Heart left ventricle (tissue), 16 donors: ENCODE results near the gene MYO15A. TPM values are rescaled to one million over a fixed set of nuclear protein-coding genes. Genes with fewer than 3 reads are reported as not detected.
A peak's percentile ranks its signal among the peaks of the same experiment; 100 is the strongest.

ENCODE experiments used
- ATAC-seq, 4 donors: fragments of 200-7000 bp; cut with Tn5 transposase; one replicate each; pipeline ENCODE4 v1.9.1; 2020 to 2022; ENCODE audit warnings: moderate library complexity in 4 of 4, mild to moderate bottlenecking in 3 of 4, moderate number of reproducible peaks in 1 of 4
- DNase-seq, 5 donors: peaks; one replicate each; pipeline ENCODE4 v3.0.0-alpha.2; 2020
- H3K27ac ChIP-seq, 12 donors: fragments of 200-600 bp; sonication (generic) in 4 of 12; one replicate each; pipeline versions ENCODE4 v1.5.0 to v1.8.0; 2016 to 2022; ENCODE audit warnings: mild to moderate bottlenecking in 2 of 12
- H3K27me3 ChIP-seq, 9 donors: fragments of 200-600 bp; sonication (generic) in 2 of 9; one replicate each; pipeline versions ENCODE4 v1.5.1 to v1.8.0; 2016 to 2022; ENCODE audit warnings: mild to moderate bottlenecking in 3 of 9
- H3K36me3 ChIP-seq, 9 donors: fragments of 200-600 bp; sonication (generic) in 2 of 9; one replicate each; pipeline versions ENCODE4 v1.5.0 to v1.8.0; 2018 to 2022; ENCODE audit warnings: mild to moderate bottlenecking in 2 of 9
- H3K4me1 ChIP-seq, 12 donors: fragments of 200-600 bp; sonication (generic) in 4 of 12; one replicate each; pipeline versions ENCODE4 v1.5.0 to v1.8.0; 2016 to 2022; ENCODE audit warnings: mild to moderate bottlenecking in 3 of 12
- H3K4me3 ChIP-seq, 12 donors: fragments of 200-600 bp; sonication (generic) in 4 of 12; one replicate each; pipeline versions ENCODE4 v1.5.0 to v1.8.0; 2017 to 2022; ENCODE audit warnings: mild to moderate bottlenecking in 9 of 12, moderate library complexity in 4 of 12
- H3K9me3 ChIP-seq, 12 donors: fragments of 200-600 bp; sonication (generic) in 4 of 12; one replicate each; pipeline versions ENCODE4 v1.5.0 to v1.8.0; 2016 to 2022; ENCODE audit warnings: mild to moderate bottlenecking in 1 of 12
- CTCF ChIP-seq, 12 donors: fragments of 200-600 bp; sonication (generic) in 4 of 12; IDR thresholded peaks; one replicate each; pipeline versions ENCODE4 v1.5.0 to v1.8.0; 2018 to 2022; ENCODE audit warnings: antibody characterized with exemption in 12 of 12, mild to moderate bottlenecking in 5 of 12
- POLR2A ChIP-seq, 2 donors: fragments of 450-650 bp; IDR thresholded peaks; one replicate each; pipeline ENCODE4 v1.6.1; 2017; ENCODE audit warnings: antibody characterized with exemption in 2 of 2, mild to moderate bottlenecking in 2 of 2, moderate library complexity in 2 of 2
- WGBS, 4 donors: extraction: QIAGEN DNeasy Blood & Tissue Kit in 2 of 4; methylation state at CpG; one replicate each; pipeline versions ENCODE4 v1.1.5 to v1.1.7; 2013 to 2018; 5-methylcytosine and 5-hydroxymethylcytosine counted together
- intact Hi-C, 10 donors: fragments of 100-400 bp; cut with DNase I; formaldehyde crosslinking; loops; one replicate each; pipeline versions ENCODE4 v1.11.1 to v1.14.2; 2022
- polyA plus RNA-seq, 2 donors: library from polyadenylated mRNA; stranded (reverse); fragments of 200-250 nt; gene quantifications; one replicate each; pipeline ENCODE4 v1.2.3, GENCODE V29; 2013
- total RNA-seq, 9 donors: library from RNA; depleted of rRNA in 2 of 9; stranded (reverse); fragments of >200 nt in 2 of 9; fragmentation: NEBNext Ultra II Directional in 3 of 9; extraction: Animal tissue kit (Norgen Biotek cat#: 25700) in 3 of 9; gene quantifications; one replicate each; pipeline versions ENCODE4 v1.1.0 to v1.2.4, GENCODE V29; 2016 to 2023
- donor health status: ischemic (EF 13 %, LVEDD 7.1; RV severe dilation, severe dysfunction).
- donor health status: healthy with polysubstance abuse.
- donor health status: DM: no; HTN: yes; CAD: no.
- donor health status: DM: no; HTN: no; CAD: no.
- donor health status: ischemic (EF 25% LVEDD 6.9; RV normal size, moderate dysfunction).
- donor health status: ischemic (EF 25% LVEDD 5.7; RV mildly dilated, moderate dysfunction).
- donor health status: healthy.
- donor health status: DM: yes; HTN: yes; CAD: no.
- donor health status: ischemic (EF 35%, LVEDD 5.7; RV mildly dilated, moderate dysfunction).
- donor health status: nonischemic (EF 11% LVEDD 7.7; RV severe dilation, severe dysfunction).
- donor health status: DM: yes; HTN: yes; CAD: no.
- donor health status: PGD.
- donor health status: ischemic (EF 29% LVEDD 5.4; RV normal size, mild dysfunction).
- donor health status: nonischemic (EF 23%, LVEDD 6.1; RV moderate dilation, normal function).

Gene MYO15A
- total and polyA plus RNA-seq, 11 donors, result 0.12 to 0.53 (median 0.35) TPM; not detected in 2

GRCh38 chr17:18197535-18198194 is 89.1 kb downstream of the MYO15A start:
- H3K9me3 ChIP-seq, result no peaks in the 10 kb centered on the region
- no peak for ATAC-seq
- no peak overlapping the region for H3K27ac ChIP-seq
- WGBS, 4 donors, result 60 to 74% (median 72%) methylated on average over 3 of the region's 3 CpGs
- peaks cover 7 to 94% (median 56%) of the 10 kb centered on the region in 12 donors for H3K4me1 ChIP-seq
- H3K4me3 ChIP-seq, result no peak overlapping the region
- TF ChIP-seq CTCF (IDR thresholded peaks at IDR 0.05) (no peak), POLR2A (IDR thresholded peaks at IDR 0.05) (no peak)
- no peaks in the 10 kb centered on the region for H3K27me3 ChIP-seq
- no peak for DNase-seq
- intact Hi-C loops, result loop anchor here in 2 of 10 donors (10.0 kb wide), 1 partner anchor 53 kb away; no protein-coding TSS in a partner anchor
- peaks cover 0 to 85% (median 65%) of the 10 kb centered on the region in 9 donors for H3K36me3 ChIP-seq

GRCh38 chr17:18198530-18198929 is 90.0 kb downstream of the MYO15A start:
- 16 to 26% (median 22%) methylated on average over 3 to 4 of the region's 4 CpGs for WGBS, 4 donors
- H3K36me3 ChIP-seq, result peaks cover 0 to 85% (median 64%) of the 10 kb centered on the region in 9 donors
- H3K4me3 ChIP-seq, result no peak overlapping the region
- H3K27ac ChIP-seq, result no peak overlapping the region
- peak in 3 of 4 donors; percentile 10 to 48 (median 30) for ATAC-seq
- peaks cover 7 to 94% (median 60%) of the 10 kb centered on the region in 12 donors for H3K4me1 ChIP-seq
- H3K27me3 ChIP-seq, result no peaks in the 10 kb centered on the region
- intact Hi-C loops, result loop anchor here in 2 of 10 donors (10.0 kb wide), 1 partner anchor 54 kb away; no protein-coding TSS in a partner anchor
- no peak for TF ChIP-seq CTCF (IDR thresholded peaks at IDR 0.05)
- TF ChIP-seq POLR2A (IDR thresholded peaks at IDR 0.05), result no peak
- H3K9me3 ChIP-seq, result no peaks in the 10 kb centered on the region
- peak in 1 of 5 donors; percentile 49 for DNase-seq

GRCh38 chr17:18201108-18201507 is 92.6 kb downstream of the MYO15A start:
- peak overlapping the region in 1 of 12 donors; percentile 28 for H3K27ac ChIP-seq
- TF ChIP-seq POLR2A (IDR thresholded peaks at IDR 0.05) (no peak), CTCF (IDR thresholded peaks at IDR 0.05) (no peak)
- 63 to 78% (median 76%) methylated on average over 4 of the region's 4 CpGs for WGBS, 4 donors
- H3K36me3 ChIP-seq, result peaks cover 0 to 91% (median 65%) of the 10 kb centered on the region in 9 donors
- no peaks in the 10 kb centered on the region for H3K27me3 ChIP-seq
- intact Hi-C loops, result loop anchor here in 1 of 10 donors (5.0 kb wide), 1 partner anchor 54 kb away; no protein-coding TSS in a partner anchor
- H3K4me1 ChIP-seq, result peaks cover 7 to 92% (median 51%) of the 10 kb centered on the region in 12 donors
- ATAC-seq (peak; percentile 48 to 55 (median 49)), DNase-seq (peak in 1 of 5 donors; percentile 37)
- H3K9me3 ChIP-seq, result no peaks in the 10 kb centered on the region
- H3K4me3 ChIP-seq, result no peak overlapping the region

- peak in 2 of 4 donors; percentile 8 to 23 for ATAC-seq
- Histone ChIP-seq H3K36me3 (peaks cover 0 to 91% (median 65%) of the 10 kb centered on the region in 9 donors), H3K9me3 (no peaks in the 10 kb centered on the region), H3K4me3 (no peak overlapping the region), H3K4me1 (peaks cover 0 to 74% (median 36%) of the 10 kb centered on the region in 12 donors), H3K27ac (no peak overlapping the region), H3K27me3 (no peaks in the 10 kb centered on the region)
- intact Hi-C loops, result loop anchor here in 1 of 10 donors (5.0 kb wide), 1 partner anchor 56 kb away; no protein-coding TSS in a partner anchor
- DNase-seq, result no peak
- no peak for TF ChIP-seq CTCF (IDR thresholded peaks at IDR 0.05)
- TF ChIP-seq POLR2A (IDR thresholded peaks at IDR 0.05), result no peak
- 50 to 74% (median 64%) methylated on average over 7 of the region's 7 CpGs for WGBS, 4 donors
Measured at GRCh38 chr17:18203308-18203707, 94.8 kb downstream of the MYO15A start.
